Suprapubic skin (tissue), 4 donors: ENCODE data around the gene ZNF184.

ENCODE experiments used
- CTCF ChIP-seq, 2 donors: fragments of 200-600 bp in 1 of 2; fragments of 450-650 bp in 1 of 2; sonication (generic) in 1 of 2; IDR thresholded peaks; one replicate each; pipeline ENCODE4 v1.5.1; 2016 to 2019; ENCODE audit warnings: antibody characterized with exemption in 2 of 2, mild to moderate bottlenecking in 1 of 2, moderate library complexity in 1 of 2
- EP300 ChIP-seq: sonication (generic); formaldehyde crosslinking; IDR thresholded peaks from one replicate; pipeline ENCODE4 v1.6.1; 2017; ENCODE audit warnings: antibody characterized with exemption
- POLR2A ChIP-seq, 2 donors: fragments of 450-650 bp; IDR thresholded peaks; one replicate each; pipeline ENCODE4 v1.6.1; 2017; ENCODE audit warnings: antibody characterized with exemption in 2 of 2, mild to moderate bottlenecking in 2 of 2, moderate library complexity in 2 of 2
- POLR2AphosphoS5 ChIP-seq, 3 donors: sonication (generic); formaldehyde crosslinking; IDR thresholded peaks; one replicate each; pipeline ENCODE4 v1.6.1; 2017; ENCODE audit warnings: antibody characterized with exemption in 3 of 3

- TF ChIP-seq POLR2A (IDR thresholded peaks at IDR 0.05) (no peak), CTCF (IDR thresholded peaks at IDR 0.05) (no peak), POLR2AphosphoS5 (IDR thresholded peaks at IDR 0.05) (no peak), EP300 (no peak)
Measured at GRCh38 chr6:27468334-27468733, 4.6 kb downstream of the ZNF184 start.
